COR-L47 (cell line): ENCODE results near the gene MAP1B.

Source experiments
- DNase-seq: peaks from one replicate; lab custom pipeline; 2025; lab: John Stamatoyannopoulos, UW

Gene MAP1B

DNA sequence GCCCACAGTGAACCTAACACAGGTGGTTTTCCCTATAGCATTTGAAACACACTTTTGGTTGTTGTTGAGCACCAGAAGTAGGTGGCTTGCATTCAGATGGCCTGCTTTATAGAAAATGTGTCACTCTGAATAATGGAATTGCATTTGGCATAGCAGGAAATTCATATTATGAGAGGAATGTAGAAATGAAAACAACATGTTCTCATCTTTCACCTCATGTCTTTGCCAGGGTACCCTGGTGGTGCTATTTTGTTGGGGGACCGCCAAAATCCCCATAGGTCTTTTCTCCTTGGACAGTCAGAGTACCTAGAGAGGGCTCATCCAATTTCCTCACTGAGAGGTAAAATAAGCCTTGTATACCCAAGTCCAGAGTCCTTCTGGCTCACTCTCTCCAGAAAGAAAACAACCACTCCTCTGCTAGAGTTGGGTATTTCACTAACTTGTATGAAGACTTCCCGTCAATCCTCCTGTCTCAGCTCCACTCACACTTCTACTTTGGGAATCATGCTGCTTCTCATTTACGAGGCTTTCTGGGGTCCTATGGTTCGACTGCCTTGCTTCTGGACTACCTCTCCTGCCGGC lies 145.4 kb downstream of the MAP1B start:
- no peak for DNase-seq

DNA sequence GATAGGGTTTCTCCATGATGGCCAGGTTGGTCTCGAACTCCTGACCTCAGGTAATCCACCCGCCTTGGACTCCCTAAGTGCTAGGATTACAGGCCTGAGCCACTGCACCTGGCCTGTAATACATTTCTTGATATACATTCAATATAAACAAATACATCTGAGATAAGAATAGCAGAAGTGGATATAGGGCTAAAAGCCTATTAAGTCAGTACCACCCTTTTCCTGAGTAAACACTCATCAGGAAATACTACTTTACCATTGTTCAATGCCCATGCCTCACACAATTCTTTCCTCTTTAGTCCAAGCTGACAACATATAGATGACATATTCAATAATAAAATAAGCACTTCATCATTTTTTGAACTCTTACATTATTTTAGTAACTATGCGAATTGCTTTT lies 148.0 kb downstream of the MAP1B start:
- DNase-seq, result no peak

DNA sequence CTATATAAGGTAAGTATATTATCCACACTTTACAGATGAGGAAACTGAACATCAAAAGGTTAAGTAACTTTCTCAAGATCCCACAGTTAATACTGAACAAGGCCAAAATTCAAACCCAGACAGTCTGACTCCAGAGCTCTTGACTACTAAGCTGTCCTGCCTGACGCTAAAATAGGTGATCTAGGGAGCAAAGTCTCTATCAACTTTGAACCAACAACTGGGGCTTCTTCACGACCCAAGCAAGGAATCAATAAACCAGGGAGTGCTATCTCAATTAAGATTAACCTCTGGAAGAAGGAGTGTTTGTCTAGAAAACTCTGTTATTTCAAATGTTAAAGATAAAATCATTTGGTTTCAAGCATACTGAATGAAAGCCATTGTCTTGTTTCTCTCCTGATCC lies 148.4 kb downstream of the MAP1B start:
- DNase-seq, result no peak

DNA sequence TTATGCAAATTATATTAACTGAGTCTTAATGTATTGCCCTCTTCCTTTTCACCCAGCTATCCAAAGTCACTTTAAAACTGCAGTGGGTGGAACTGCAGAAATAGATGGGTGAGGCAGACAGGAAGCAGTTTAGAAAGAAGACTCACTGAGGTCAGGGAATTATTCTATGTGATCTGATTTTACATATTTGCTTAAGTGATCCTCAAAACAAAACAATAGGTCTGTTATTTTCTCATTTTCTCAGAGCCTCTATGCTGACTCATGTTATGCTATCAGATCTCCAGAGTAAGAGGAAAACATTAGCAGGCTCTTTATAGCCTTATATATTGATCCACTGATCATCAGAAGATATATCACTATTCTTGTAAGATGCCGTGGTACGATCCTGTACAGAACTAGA lies 149.3 kb downstream of the MAP1B start:
- no peak for DNase-seq
